K562 (cell line): ENCODE measurements around the gene TTN. TPM values are rescaled to one million over a fixed set of nuclear protein-coding genes. Genes with fewer than 3 reads are reported as not detected.

Experiments used
- BCOR ChIP-seq: fragments of 450-650 bp; IDR thresholded peaks from 2 replicates; pipeline ENCODE4 v1.6.1; 2016
- C11orf30 ChIP-seq: fragments of 450-650 bp; IDR thresholded peaks from 2 replicates; pipeline ENCODE4 v1.6.1; 2016; ENCODE audit warnings: low read depth, mild to moderate bottlenecking
- MCM2 ChIP-seq: fragments of 450-650 bp; IDR thresholded peaks from 2 replicates; pipeline ENCODE4 v1.6.1; 2017; ENCODE audit warnings: low read depth, mild to moderate bottlenecking
- MTA1 ChIP-seq: fragments of 450-650 bp; IDR thresholded peaks from 2 replicates; pipeline ENCODE4 v1.6.1; 2017; ENCODE audit warnings: borderline replicate concordance
- NFIX ChIP-seq: fragments of 250-450 bp; sonication (Bioruptor Pico); IDR thresholded peaks from 2 replicates; pipeline ENCODE4 v1.4.0; 2020; ENCODE audit warnings: low read depth, mild to moderate bottlenecking, moderate library complexity
- NUFIP1 ChIP-seq: fragments of 450-650 bp; IDR thresholded peaks from 2 replicates; pipeline ENCODE4 v1.6.1; 2018; ENCODE audit not compliant: partially characterized antibody
- ZNF143 ChIP-seq: sonication (generic); formaldehyde crosslinking; IDR thresholded peaks from 2 replicates; pipeline ENCODE4 v1.9.0; 2022; ENCODE audit warnings: mild to moderate bottlenecking, missing genetic modification reagents
- ZNF146 ChIP-seq: IDR thresholded peaks from one replicate; pipeline ENCODE4 v1.6.1; 2018; ENCODE audit warnings: missing compliant biosample characterization; ENCODE audit not compliant: unreplicated experiment
- ZNF57 ChIP-seq: fragments of 450-650 bp; formaldehyde crosslinking; IDR thresholded peaks from 2 replicates; pipeline ENCODE4 v1.4.0; 2020; ENCODE audit warnings: mild to moderate bottlenecking, moderate library complexity
- polyA plus RNA-seq, 8 experiments: library from polyadenylated mRNA; depleted of rRNA in 4 of 8; stranded (reverse) in 5 of 8; unstranded in 3 of 8; fragments of >200 nt; fragmentation: Nextera tagmentation in 2 of 8; fragmentation: Illumina TruSeq in 1 of 8; extraction: Ambion mirVana in 2 of 8; extraction: Trizol in 1 of 8; gene quantifications; 2 replicates each; pipeline versions ENCODE4 v1.2.1 to v1.2.3, GENCODE V29; 2011 to 2014; ENCODE audit warnings: inconsistent platforms in 1 of 8, missing spikeins in 1 of 8
- total RNA-seq, 7 experiments: library from RNA; depleted of rRNA in 6 of 7; stranded (reverse); fragments of >200 nt in 6 of 7; fragmentation: Illumina TruSeq in 2 of 7; extraction: Trizol in 2 of 7; gene quantifications; 2 replicates each; pipeline versions ENCODE4 v1.2.1 to v1.2.3, GENCODE V29; 2011 to 2021; ENCODE audit warnings: low replicate concordance in 1 of 7
- TF ChIP-seq, protein P1 (sequence below): fragments of 450-650 bp; IDR thresholded peaks from 2 replicates; pipeline ENCODE4 v1.6.1; 2016; ENCODE audit warnings: mild to moderate bottlenecking, moderate library complexity
- TF ChIP-seq, protein P2 (sequence below): fragments of 250-450 bp; sonication (Bioruptor Pico); IDR thresholded peaks from 2 replicates; pipeline ENCODE4 v1.9.0; 2021; ENCODE audit warnings: mild to moderate bottlenecking, inconsistent platforms
- TF ChIP-seq, protein P3 (sequence below): IDR thresholded peaks from 2 replicates; pipeline ENCODE4 v1.6.1; 2016; ENCODE audit warnings: missing genetic modification characterization, missing compliant biosample characterization
- TF ChIP-seq, protein P4 (sequence below): fragments of 250-450 bp; sonication (Bioruptor Pico); IDR thresholded peaks from 2 replicates; pipeline ENCODE4 v1.5.0; 2021

Gene TTN
- total and polyA plus RNA-seq, 9 of the 15 experiments (the other 6 are each of a cell fraction or from before 2014, with no cell fraction given) = under 0.01 to 0.20 (median 0.04) TPM; not detected in 1

DNA sequence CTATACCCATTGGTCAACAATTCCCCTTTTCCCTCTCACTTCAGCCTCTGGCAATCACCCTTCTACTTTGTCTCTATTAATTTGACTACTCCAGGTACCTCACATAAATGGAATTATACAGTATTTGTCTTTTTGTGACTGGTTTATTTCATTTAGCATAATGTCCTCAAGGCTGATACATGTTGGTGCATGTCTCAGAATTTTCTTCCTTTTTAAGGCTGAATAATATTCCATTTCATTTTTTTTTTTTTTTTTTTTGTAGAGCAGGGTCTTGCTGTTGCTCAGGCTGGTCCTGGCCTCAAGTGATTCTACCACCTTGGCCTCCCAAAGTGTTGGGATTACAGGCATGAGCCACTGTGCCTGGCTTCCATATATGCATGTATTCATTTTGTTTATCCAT is 330.7 kb downstream of the TTN start (continued):
- TF ChIP-seq, protein P1, sequence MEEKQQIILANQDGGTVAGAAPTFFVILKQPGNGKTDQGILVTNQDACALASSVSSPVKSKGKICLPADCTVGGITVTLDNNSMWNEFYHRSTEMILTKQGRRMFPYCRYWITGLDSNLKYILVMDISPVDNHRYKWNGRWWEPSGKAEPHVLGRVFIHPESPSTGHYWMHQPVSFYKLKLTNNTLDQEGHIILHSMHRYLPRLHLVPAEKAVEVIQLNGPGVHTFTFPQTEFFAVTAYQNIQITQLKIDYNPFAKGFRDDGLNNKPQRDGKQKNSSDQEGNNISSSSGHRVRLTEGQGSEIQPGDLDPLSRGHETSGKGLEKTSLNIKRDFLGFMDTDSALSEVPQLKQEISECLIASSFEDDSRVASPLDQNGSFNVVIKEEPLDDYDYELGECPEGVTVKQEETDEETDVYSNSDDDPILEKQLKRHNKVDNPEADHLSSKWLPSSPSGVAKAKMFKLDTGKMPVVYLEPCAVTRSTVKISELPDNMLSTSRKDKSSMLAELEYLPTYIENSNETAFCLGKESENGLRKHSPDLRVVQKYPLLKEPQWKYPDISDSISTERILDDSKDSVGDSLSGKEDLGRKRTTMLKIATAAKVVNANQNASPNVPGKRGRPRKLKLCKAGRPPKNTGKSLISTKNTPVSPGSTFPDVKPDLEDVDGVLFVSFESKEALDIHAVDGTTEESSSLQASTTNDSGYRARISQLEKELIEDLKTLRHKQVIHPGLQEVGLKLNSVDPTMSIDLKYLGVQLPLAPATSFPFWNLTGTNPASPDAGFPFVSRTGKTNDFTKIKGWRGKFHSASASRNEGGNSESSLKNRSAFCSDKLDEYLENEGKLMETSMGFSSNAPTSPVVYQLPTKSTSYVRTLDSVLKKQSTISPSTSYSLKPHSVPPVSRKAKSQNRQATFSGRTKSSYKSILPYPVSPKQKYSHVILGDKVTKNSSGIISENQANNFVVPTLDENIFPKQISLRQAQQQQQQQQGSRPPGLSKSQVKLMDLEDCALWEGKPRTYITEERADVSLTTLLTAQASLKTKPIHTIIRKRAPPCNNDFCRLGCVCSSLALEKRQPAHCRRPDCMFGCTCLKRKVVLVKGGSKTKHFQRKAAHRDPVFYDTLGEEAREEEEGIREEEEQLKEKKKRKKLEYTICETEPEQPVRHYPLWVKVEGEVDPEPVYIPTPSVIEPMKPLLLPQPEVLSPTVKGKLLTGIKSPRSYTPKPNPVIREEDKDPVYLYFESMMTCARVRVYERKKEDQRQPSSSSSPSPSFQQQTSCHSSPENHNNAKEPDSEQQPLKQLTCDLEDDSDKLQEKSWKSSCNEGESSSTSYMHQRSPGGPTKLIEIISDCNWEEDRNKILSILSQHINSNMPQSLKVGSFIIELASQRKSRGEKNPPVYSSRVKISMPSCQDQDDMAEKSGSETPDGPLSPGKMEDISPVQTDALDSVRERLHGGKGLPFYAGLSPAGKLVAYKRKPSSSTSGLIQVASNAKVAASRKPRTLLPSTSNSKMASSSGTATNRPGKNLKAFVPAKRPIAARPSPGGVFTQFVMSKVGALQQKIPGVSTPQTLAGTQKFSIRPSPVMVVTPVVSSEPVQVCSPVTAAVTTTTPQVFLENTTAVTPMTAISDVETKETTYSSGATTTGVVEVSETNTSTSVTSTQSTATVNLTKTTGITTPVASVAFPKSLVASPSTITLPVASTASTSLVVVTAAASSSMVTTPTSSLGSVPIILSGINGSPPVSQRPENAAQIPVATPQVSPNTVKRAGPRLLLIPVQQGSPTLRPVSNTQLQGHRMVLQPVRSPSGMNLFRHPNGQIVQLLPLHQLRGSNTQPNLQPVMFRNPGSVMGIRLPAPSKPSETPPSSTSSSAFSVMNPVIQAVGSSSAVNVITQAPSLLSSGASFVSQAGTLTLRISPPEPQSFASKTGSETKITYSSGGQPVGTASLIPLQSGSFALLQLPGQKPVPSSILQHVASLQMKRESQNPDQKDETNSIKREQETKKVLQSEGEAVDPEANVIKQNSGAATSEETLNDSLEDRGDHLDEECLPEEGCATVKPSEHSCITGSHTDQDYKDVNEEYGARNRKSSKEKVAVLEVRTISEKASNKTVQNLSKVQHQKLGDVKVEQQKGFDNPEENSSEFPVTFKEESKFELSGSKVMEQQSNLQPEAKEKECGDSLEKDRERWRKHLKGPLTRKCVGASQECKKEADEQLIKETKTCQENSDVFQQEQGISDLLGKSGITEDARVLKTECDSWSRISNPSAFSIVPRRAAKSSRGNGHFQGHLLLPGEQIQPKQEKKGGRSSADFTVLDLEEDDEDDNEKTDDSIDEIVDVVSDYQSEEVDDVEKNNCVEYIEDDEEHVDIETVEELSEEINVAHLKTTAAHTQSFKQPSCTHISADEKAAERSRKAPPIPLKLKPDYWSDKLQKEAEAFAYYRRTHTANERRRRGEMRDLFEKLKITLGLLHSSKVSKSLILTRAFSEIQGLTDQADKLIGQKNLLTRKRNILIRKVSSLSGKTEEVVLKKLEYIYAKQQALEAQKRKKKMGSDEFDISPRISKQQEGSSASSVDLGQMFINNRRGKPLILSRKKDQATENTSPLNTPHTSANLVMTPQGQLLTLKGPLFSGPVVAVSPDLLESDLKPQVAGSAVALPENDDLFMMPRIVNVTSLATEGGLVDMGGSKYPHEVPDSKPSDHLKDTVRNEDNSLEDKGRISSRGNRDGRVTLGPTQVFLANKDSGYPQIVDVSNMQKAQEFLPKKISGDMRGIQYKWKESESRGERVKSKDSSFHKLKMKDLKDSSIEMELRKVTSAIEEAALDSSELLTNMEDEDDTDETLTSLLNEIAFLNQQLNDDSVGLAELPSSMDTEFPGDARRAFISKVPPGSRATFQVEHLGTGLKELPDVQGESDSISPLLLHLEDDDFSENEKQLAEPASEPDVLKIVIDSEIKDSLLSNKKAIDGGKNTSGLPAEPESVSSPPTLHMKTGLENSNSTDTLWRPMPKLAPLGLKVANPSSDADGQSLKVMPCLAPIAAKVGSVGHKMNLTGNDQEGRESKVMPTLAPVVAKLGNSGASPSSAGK = no peak
- TF ChIP-seq ZNF146 = peak; percentile 88
- no peak for TF ChIP-seq NFIX (CRISPR knock-in tag)
- TF ChIP-seq, protein P2, sequence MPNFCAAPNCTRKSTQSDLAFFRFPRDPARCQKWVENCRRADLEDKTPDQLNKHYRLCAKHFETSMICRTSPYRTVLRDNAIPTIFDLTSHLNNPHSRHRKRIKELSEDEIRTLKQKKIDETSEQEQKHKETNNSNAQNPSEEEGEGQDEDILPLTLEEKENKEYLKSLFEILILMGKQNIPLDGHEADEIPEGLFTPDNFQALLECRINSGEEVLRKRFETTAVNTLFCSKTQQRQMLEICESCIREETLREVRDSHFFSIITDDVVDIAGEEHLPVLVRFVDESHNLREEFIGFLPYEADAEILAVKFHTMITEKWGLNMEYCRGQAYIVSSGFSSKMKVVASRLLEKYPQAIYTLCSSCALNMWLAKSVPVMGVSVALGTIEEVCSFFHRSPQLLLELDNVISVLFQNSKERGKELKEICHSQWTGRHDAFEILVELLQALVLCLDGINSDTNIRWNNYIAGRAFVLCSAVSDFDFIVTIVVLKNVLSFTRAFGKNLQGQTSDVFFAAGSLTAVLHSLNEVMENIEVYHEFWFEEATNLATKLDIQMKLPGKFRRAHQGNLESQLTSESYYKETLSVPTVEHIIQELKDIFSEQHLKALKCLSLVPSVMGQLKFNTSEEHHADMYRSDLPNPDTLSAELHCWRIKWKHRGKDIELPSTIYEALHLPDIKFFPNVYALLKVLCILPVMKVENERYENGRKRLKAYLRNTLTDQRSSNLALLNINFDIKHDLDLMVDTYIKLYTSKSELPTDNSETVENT (CRISPR knock-in tag) = no peak
- no peak for TF ChIP-seq NUFIP1
- no peak for TF ChIP-seq ZNF143 (CRISPR knock-in tag)
- TF ChIP-seq, protein P3, sequence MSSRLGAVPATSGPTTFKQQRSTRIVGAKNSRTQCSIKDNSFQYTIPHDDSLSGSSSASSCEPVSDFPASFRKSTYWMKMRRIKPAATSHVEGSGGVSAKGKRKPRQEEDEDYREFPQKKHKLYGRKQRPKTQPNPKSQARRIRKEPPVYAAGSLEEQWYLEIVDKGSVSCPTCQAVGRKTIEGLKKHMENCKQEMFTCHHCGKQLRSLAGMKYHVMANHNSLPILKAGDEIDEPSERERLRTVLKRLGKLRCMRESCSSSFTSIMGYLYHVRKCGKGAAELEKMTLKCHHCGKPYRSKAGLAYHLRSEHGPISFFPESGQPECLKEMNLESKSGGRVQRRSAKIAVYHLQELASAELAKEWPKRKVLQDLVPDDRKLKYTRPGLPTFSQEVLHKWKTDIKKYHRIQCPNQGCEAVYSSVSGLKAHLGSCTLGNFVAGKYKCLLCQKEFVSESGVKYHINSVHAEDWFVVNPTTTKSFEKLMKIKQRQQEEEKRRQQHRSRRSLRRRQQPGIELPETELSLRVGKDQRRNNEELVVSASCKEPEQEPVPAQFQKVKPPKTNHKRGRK (tag) = no peak
- no peak for TF ChIP-seq MCM2
- TF ChIP-seq C11orf30 = no peak
- TF ChIP-seq, protein P4, sequence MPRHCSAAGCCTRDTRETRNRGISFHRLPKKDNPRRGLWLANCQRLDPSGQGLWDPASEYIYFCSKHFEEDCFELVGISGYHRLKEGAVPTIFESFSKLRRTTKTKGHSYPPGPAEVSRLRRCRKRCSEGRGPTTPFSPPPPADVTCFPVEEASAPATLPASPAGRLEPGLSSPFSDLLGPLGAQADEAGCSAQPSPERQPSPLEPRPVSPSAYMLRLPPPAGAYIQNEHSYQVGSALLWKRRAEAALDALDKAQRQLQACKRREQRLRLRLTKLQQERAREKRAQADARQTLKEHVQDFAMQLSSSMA = no peak
- TF ChIP-seq BCOR = 0 out of 2 replicates have a peak, but pooled peaks have one; percentile 36
- no peak for TF ChIP-seq ZNF57
- no peak for TF ChIP-seq MTA1
